Measurements from ENCODE around the gene TTLL7. TPM values are rescaled to one million over a fixed set of nuclear protein-coding genes. Genes with fewer than 3 reads are reported as not detected.

Gene TTLL7
- total and polyA plus RNA-seq, 9 donors = 2.0 to 21.8 (median 2.8) TPM

DNA sequence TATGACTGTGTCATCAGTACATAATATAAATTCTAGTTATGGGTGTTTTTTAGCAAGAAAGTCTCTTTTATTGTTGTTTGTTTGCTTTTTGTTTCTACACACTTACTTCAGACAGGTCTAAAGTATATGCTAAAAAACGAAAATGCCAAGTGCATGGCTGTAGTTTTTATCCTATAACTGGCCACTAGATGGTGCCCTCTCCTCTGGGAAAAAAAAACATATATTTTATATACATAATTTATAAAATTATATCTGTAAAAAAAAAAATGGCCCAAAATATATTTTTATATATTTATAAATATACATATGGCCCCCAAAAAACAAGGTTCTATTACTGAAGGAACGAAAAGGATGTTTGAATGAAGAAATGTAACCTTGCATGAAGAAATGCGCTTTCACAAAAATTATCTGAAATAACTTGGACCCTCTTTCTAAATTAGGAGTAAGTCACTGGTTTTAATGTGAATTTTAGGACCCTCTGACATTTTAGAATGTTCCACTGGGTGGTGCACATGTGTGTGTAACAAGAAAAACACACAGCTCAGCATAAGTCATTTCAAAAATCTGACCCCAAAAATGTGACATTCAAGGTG lies 93.5 kb downstream of the TTLL7 start:
- H3K4me3 ChIP-seq = no peak overlapping the region
- no peaks in the 10 kb centered on the region for H3K4me1 ChIP-seq (ENCODE audit: insufficient read depth)
- TF ChIP-seq EP300 (IDR thresholded peaks at IDR 0.05) (no peak), POLR2A (IDR thresholded peaks at IDR 0.05) (no peak)
- TF ChIP-seq, protein P1, sequence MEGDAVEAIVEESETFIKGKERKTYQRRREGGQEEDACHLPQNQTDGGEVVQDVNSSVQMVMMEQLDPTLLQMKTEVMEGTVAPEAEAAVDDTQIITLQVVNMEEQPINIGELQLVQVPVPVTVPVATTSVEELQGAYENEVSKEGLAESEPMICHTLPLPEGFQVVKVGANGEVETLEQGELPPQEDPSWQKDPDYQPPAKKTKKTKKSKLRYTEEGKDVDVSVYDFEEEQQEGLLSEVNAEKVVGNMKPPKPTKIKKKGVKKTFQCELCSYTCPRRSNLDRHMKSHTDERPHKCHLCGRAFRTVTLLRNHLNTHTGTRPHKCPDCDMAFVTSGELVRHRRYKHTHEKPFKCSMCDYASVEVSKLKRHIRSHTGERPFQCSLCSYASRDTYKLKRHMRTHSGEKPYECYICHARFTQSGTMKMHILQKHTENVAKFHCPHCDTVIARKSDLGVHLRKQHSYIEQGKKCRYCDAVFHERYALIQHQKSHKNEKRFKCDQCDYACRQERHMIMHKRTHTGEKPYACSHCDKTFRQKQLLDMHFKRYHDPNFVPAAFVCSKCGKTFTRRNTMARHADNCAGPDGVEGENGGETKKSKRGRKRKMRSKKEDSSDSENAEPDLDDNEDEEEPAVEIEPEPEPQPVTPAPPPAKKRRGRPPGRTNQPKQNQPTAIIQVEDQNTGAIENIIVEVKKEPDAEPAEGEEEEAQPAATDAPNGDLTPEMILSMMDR (IDR thresholded peaks at IDR 0.05) = no peak
- no peaks in the 10 kb centered on the region for H3K9me3 ChIP-seq
- no peaks in the 10 kb centered on the region for H3K27me3 ChIP-seq
- no peak overlapping the region for H3K27ac ChIP-seq
- WGBS, 3 donors = 51% methylated on average over 3 of the region's 3 CpGs
- intact Hi-C loops (cut with DNase I) = no loop called here
- DNase-seq = no peak
- no peaks in the 10 kb centered on the region for H3K36me3 ChIP-seq

DNA sequence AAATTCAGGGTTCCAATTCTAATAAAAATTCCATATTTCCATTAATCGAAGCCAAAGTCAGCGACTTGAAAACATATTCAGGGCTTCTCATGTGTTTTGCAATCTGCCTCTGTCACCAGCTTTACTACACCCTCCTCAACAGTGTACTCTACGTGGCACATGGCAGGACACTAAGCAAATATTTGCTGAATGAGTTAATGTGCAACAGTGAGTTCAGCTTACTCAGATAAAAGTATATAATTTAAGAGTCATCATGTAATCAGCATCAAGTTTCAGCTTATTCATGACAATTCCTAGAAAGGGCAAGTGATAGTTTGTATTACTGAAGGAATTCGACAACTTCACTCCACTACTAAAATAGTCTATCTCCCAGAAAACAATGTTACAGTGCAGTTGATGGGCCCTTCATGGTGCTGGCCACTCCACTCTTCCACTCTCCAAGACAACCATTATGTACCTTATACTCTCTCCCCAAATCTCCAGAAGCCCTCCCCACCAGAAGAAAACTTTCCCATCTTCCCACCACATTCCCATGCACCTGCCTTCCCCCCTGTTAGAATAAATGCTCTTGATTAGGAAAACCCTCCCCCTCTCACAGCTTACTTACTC lies 97.3 kb downstream of the TTLL7 start:
- Histone ChIP-seq H3K27ac (no peak overlapping the region), H3K4me3 (no peak overlapping the region), H3K4me1 (ENCODE audit: insufficient read depth) (no peaks in the 10 kb centered on the region), H3K36me3 (no peaks in the 10 kb centered on the region), H3K27me3 (no peaks in the 10 kb centered on the region), H3K9me3 (no peaks in the 10 kb centered on the region)
- TF ChIP-seq EP300 (IDR thresholded peaks at IDR 0.05) = no peak
- TF ChIP-seq POLR2A (IDR thresholded peaks at IDR 0.05) = no peak
- TF ChIP-seq, protein P1 (IDR thresholded peaks at IDR 0.05) = no peak
- 89 to 94% (median 89%) methylated on average over 4 of the region's 4 CpGs for WGBS, 3 donors
- DNase-seq = no peak
- intact Hi-C loops (cut with DNase I) = no loop called here

DNA sequence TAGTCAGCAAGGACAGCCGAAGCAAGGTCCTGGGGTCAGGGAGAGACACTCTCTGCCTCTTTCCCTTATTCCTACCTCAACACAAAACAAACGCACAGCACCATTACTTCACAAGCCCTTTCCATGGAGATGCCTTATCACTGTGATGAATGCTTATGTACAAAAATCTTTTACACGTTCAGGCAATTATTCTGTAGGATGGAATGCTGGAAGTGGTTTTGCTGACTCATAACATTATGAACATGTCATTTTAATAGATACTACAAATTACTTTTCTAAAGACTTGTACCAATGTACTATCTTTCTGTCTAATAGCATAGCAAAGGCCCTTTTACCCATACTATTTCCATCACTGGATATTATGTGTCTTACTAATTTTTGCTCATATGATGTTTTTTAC lies 98.4 kb downstream of the TTLL7 start:
- no peak for DNase-seq
- no peaks in the 10 kb centered on the region for H3K4me1 ChIP-seq (ENCODE audit: insufficient read depth)
- intact Hi-C loops (cut with DNase I) = no loop called here
- H3K9me3 ChIP-seq = no peaks in the 10 kb centered on the region
- H3K27ac ChIP-seq = no peak overlapping the region
- no peak overlapping the region for H3K4me3 ChIP-seq
- H3K36me3 ChIP-seq = no peaks in the 10 kb centered on the region
- WGBS, 3 donors = 67 to 74% (median 72%) methylated on average over 3 of the region's 3 CpGs
- TF ChIP-seq EP300 (IDR thresholded peaks at IDR 0.05) (no peak), POLR2A (IDR thresholded peaks at IDR 0.05) (no peak)
- TF ChIP-seq, protein P1 (IDR thresholded peaks at IDR 0.05) = no peak
- no peaks in the 10 kb centered on the region for H3K27me3 ChIP-seq

DNA sequence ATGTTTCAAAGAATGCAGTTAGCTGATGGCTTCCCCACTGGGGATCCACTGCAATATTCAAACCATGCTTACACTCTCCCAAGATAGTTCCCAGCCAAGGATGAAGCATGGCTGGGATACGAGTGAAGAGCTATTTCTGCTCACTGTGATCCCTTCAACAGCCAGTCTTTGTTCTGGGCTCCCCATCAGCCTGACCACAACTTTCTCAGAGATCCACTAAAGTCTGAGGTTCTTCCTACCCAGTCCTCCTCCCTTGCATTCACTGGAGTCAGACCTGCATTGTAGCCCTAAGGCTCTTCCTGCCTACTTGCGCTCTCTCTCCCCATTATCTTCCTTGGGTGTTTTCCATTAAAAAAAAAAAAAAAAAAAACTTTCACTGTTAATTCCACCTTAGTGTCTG lies 101.4 kb downstream of the TTLL7 start:
- Histone ChIP-seq H3K27me3 (no peaks in the 10 kb centered on the region), H3K27ac (no peak overlapping the region), H3K4me3 (no peak overlapping the region), H3K36me3 (no peaks in the 10 kb centered on the region), H3K4me1 (ENCODE audit: insufficient read depth) (no peaks in the 10 kb centered on the region), H3K9me3 (no peaks in the 10 kb centered on the region)
- 88 to 96% (median 92%) methylated on average over 2 of the region's 2 CpGs for WGBS, 3 donors
- no peak for DNase-seq
- TF ChIP-seq EP300 (IDR thresholded peaks at IDR 0.05) (no peak), POLR2A (IDR thresholded peaks at IDR 0.05) (no peak)
- TF ChIP-seq, protein P1 (IDR thresholded peaks at IDR 0.05) = no peak
- intact Hi-C loops (cut with DNase I) = no loop called here

All from ovary (tissue), 9 donors.